ENCODE data around the gene LIMS2.

DNA sequence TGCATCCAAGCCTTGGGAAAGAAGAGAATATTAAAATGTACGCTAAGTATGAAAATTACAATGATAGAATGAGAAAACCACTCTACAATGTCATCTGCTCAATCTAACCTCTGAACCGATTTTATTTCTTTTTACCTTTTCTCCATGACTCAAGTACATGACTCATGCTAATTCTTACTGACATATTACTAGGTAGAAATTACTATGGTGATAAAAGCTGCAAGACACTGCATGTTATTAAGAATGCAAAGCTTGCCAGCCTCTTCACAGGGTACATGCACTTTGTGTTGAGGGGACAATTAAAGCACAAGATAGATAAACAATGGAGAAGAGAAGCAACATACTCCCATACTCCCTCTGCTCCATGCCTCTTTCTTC, 46.6 kb upstream of the LIMS2 start:
- TF ChIP-seq, protein P1, sequence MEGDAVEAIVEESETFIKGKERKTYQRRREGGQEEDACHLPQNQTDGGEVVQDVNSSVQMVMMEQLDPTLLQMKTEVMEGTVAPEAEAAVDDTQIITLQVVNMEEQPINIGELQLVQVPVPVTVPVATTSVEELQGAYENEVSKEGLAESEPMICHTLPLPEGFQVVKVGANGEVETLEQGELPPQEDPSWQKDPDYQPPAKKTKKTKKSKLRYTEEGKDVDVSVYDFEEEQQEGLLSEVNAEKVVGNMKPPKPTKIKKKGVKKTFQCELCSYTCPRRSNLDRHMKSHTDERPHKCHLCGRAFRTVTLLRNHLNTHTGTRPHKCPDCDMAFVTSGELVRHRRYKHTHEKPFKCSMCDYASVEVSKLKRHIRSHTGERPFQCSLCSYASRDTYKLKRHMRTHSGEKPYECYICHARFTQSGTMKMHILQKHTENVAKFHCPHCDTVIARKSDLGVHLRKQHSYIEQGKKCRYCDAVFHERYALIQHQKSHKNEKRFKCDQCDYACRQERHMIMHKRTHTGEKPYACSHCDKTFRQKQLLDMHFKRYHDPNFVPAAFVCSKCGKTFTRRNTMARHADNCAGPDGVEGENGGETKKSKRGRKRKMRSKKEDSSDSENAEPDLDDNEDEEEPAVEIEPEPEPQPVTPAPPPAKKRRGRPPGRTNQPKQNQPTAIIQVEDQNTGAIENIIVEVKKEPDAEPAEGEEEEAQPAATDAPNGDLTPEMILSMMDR (conservative IDR thresholded peaks at IDR 0.05; ENCODE audit: low read length): no peak
- TF ChIP-seq EZH2phosphoT487 (IDR thresholded peaks at IDR 0.05; ENCODE audit: borderline replicate concordance): no peak

All from Loucy (cell line).